SIG-M5 treated with dmso at 0.1 percent for 504 hours (cell line): Measurements from ENCODE around the gene IQSEC3.
"Not testable (repeated sequence)": the region's sequence is repeated elsewhere in the genome, so short reads cannot be mapped to it uniquely, and the experiment has no call there.

Experiments used
- DNase-seq: peaks from one replicate; lab custom pipeline; 2025; ENCODE audit not compliant: unreplicated experiment; lab: John Stamatoyannopoulos, UW

The IQSEC3 gene

GRCh38 chr12:66428-66781 lies at the start of gene IQSEC3:
Gene IQSEC3 (plus strand): TSS chr12:66767. CDS start chr12:66883, 116 bp downstream.
- DNase-seq, result not testable (repeated sequence)

GRCh38 chr12:17370-18340 lies 48.9 kb upstream of the IQSEC3 start:
- not testable (repeated sequence) for DNase-seq

- not testable (repeated sequence) for DNase-seq
Observed at GRCh38 chr12:18821-19567, 47.6 kb upstream of the IQSEC3 start.

GRCh38 chr12:19906-20305 lies 46.7 kb upstream of the IQSEC3 start:
- DNase-seq, result not testable (repeated sequence)

GRCh38 chr12:20757-21156 lies 45.8 kb upstream of the IQSEC3 start:
- DNase-seq, result no peak

GRCh38 chr12:21301-22189 lies 45.0 kb upstream of the IQSEC3 start:
- DNase-seq, result no peak

GRCh38 chr12:22190-22529 lies 44.4 kb upstream of the IQSEC3 start:
- no peak for DNase-seq

- no peak for DNase-seq
Observed at GRCh38 chr12:22530-23201, 43.9 kb upstream of the IQSEC3 start.

GRCh38 chr12:27904-28303 lies 38.7 kb upstream of the IQSEC3 start:
- DNase-seq, result not testable (repeated sequence)

GRCh38 chr12:38775-39174 lies 27.8 kb upstream of the IQSEC3 start:
- not testable (repeated sequence) for DNase-seq

- DNase-seq, result not testable (repeated sequence)
Observed at GRCh38 chr12:39555-40265, 26.9 kb upstream of the IQSEC3 start.

GRCh38 chr12:44352-44751 lies 22.2 kb upstream of the IQSEC3 start:
- DNase-seq, result not testable (repeated sequence)

GRCh38 chr12:45235-45990 lies 21.2 kb upstream of the IQSEC3 start:
- not testable (repeated sequence) for DNase-seq

GRCh38 chr12:45991-46358 lies 20.6 kb upstream of the IQSEC3 start:
- DNase-seq, result not testable (repeated sequence)

- not testable (repeated sequence) for DNase-seq
Observed at GRCh38 chr12:46542-46941, 20.0 kb upstream of the IQSEC3 start.

GRCh38 chr12:47699-48226 lies 18.8 kb upstream of the IQSEC3 start:
- DNase-seq, result not testable (repeated sequence)

GRCh38 chr12:49149-49548 lies 17.4 kb upstream of the IQSEC3 start:
- DNase-seq, result not testable (repeated sequence)

- DNase-seq, result not testable (repeated sequence)
Observed at GRCh38 chr12:51087-51486, 15.5 kb upstream of the IQSEC3 start.

GRCh38 chr12:51962-52361 lies 14.6 kb upstream of the IQSEC3 start:
- DNase-seq, result not testable (repeated sequence)
